GM19395 (cell line): ENCODE data around the gene NAP1L4.

ENCODE experiments used
- ATAC-seq: cut with Tn5 transposase; IDR thresholded peaks from one replicate; pipeline ENCODE4 v1.9.1; 2021; ENCODE audit warnings: mild to moderate bottlenecking, moderate library complexity; ENCODE audit not compliant: unreplicated experiment

The NAP1L4 gene

DNA sequence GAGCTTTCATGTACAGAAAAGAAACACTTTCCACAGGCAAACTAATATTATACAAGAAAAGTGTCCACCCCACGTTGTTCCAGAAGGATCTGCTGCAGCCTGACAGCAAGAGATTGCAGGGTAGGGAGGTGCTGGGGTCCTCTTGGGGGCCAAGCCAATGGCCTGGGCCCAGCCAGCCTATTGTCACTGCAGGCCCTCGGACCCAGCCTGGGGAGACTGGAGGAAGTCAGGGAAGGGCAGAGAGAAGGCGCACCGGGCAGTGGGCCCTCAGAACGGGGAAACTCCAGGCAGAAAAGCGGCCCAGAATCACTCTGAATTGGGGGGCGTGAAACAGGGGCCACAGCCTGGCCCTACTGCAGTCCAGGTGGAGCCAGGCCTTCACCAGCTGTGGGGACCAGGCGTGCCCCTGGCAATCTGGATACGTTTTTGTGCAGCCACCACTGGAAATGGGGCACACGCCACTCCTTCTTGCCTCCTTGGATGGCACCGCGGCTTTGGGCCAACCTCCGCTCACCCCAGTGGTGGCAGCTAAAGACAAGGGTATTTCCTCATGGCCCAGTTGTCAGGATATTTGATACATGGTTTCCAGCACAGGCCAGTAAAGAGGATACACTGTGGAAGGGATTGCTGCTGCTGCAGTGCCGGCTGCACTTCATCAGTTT, 3.9 kb upstream of the NAP1L4 start:
- no peak for ATAC-seq

DNA sequence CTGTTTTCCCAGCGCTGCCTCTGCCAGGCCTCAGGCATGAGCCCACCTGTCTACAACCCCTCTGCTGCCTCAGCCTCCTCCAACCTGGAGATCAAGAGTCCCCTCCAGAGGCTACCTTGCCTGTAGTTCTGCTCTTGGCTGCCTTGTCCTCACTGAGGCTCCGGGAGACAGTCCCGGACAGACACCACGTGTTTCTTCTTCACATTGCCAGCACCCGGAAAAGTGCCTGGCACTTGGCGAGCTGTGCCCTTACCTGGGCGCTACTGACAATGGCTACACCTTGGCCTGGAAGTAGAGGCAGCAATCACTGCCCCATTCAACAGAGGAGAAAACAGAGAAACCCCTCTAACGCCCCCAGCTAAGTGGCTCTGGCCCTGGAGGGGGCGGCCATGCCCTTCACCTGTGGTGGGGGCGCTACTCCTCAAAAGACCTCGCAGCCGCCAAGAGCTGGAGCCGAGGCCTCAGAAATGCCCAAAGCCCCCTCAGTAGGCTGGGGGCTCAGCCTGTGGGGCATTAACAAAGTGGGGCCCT, 3.0 kb upstream of the NAP1L4 start:
- ATAC-seq = no peak

DNA sequence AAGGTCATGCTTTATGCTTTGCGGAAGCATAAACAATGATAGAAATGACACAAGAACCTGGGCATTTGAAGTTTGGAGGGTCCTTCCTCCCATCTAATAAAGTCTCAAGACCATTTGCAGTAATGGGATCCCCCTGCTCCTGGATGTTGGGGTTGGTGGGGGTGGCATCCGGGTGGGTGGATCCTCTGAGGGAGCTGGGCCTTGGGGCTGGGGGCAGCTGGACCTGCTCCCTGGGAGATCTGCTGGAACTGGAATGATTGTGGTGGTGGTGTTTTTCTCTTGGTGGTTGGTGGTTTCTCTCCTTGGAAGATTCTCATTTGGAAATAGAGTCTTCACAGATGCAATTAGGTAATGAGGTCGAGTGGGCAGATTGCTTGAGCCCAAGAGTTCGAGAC, 2.2 kb upstream of the NAP1L4 start:
- ATAC-seq = no peak

DNA sequence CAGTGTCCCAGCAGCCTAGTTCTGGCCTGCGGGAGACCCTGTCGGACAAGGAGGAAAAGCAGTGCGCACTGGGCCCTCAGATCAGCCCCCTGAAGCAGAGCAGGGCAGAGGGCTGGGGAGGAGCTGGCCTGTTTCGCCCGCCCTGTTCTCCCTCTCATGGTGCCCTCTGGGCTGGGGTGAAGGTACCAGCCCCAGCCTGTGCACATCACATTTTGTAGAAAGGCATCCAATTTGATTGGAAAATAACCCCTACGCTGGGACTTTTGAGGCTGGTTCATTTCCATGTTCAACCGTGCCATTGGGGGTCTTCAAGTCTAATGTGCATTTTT, 832 bp upstream of the NAP1L4 start:
- peak; percentile 1 for ATAC-seq

DNA sequence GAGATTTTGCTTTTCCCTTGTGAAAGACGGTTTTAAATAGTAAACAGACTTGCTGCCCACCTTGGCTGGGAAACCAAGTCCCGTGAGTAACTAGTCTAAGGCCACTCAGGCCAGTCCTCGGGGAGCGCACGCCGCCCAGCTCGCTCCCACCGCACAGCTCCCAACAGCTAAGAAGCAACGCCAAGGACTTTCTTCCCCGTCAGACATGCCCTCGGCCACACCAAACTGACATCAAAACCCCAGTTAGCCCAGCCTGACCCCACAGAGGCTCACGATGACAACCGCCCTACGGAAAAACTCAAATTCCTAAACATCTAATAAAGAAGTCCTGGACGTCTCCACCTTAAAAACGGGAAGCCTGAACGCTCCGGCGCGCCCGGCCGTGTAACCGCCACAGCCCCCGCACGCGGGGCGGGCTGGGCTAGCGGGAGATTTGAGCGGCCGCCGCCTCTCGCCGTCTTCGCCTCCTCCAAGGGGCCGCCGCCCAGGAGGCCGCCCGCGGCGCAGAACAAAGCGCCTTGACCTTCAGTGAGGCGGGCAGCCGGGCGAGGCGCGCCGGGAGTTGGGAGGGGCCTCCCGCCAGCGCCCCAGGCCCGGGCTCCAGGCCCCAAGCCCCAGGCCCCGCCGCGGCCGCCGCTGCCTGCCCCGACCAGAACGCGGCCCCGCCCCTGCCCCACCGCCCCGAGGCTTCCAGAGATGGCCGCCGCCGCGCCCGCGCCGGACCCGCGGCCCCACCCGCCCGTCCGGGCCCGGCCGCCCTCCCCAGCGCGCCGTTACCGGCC, 486 bp downstream of the NAP1L4 start:
- ATAC-seq = peak; percentile 40

DNA sequence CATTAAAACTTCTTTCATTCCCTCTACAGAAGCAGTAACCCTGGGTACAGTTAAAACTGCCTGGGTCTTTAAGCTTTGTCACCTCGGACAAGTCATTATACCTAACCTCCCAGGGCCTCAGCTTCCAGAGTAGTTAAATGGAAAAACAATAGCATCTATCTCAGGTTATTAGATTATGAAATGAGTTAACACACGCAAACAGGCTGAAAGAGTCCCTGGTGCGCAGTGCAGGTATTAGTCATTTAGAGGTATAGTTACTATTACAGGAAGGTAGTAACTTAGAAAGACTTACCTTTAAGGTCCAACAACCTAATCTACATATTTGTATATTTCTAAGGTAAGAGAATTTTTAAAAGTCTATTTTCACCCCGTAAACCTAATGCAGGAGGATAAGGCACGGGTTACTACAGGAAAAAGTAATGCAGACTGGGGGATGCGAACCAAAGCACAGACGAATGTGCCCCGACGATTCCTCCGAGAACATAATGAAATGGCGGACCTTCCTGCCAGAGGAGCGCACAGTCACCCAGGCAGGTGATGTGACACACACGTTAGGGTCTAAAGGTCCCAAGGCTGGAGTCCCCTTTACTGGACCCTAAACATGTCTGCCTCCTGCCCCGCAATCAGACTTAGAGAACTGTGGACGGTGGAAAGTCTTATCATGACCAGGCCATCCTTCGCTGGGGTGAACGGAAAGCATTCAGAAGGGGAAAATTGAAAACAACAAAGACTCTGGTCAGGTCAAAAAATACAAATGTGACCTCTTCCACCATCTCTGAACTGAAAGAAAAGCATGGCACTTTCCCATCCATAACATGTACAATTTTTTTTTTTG, 1.3 kb downstream of the NAP1L4 start:
- ATAC-seq = no peak

DNA sequence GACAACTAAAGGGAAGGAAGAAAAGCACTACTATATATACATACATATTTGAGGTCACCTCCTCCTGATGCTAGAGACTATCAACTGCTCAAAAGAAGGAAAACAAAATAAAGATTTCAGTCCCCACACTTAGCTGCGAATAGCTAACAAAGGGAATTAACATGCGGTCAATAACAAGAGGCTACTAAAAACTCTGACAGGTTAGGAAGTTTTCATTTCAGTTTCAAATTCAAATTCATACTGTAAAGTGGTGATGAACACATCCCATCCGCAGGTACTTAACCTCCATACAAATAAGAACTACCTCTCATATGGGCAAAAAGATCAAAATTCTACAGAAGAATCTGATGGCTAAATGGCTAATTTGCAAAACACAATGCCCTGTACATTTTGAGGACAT, 2.6 kb downstream of the NAP1L4 start:
- ATAC-seq = no peak

DNA sequence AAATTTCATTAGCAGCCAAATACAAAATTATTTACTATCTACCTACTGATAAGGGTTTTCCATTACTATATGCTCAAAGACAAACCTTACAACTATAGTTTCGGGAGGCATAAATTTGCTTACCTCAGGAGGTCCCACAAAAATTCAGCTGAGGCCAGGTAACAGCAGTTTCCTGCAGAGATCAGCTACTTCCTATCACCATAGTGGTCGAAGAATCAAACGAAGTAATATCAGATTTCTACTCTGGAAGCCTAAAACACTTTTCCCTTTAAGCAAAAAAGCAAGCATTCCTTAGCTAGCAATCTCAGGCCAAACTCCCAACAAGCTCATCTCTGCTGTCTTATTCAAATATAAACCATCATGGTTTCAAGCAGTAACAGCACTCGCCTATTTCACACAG, 3.1 kb downstream of the NAP1L4 start:
- ATAC-seq = no peak

DNA sequence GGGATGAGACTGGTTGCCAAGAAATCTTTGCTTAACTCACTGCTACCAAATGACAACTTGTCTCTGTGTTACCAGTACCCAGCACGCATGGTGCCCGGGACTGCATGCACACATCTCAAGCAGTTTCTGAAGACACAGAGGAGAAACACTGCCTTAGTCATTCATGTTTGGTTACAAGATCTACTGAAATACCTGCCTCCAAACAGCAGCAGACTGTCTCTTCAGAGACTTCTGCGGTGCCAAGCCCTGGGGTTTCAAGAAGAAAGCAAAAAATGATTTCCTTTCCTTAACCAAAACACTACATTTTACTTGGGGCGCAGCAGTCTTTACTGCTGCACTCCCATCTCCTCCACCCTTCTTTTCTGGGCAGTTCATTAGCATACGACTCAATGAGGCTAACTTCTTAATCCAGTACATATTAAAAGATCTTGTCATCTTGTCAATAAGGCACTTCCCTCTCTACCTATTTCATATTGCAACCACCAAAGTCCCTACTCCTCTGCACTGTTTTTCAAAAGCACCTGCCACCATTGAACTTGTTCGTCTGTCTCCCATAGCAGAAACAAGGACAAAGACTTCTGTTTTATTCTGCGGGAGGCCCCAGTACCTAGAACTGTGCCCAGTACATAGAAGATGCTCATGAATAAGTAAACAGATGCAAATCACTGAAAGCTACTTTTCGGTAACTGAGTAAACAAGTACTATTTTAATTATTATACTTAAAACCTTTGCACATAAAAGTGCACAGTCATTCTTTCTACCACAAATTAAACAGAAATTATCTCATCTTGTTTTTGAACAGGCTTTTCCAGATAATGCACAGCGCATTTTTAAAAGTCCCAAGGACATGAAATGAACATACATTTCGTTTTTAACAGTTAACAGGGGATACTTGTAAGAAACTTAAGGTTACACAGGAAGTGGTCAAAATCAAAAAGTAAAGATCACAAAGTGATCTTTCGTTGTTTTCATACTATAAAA, 4.0 kb downstream of the NAP1L4 start:
- ATAC-seq = no peak

DNA sequence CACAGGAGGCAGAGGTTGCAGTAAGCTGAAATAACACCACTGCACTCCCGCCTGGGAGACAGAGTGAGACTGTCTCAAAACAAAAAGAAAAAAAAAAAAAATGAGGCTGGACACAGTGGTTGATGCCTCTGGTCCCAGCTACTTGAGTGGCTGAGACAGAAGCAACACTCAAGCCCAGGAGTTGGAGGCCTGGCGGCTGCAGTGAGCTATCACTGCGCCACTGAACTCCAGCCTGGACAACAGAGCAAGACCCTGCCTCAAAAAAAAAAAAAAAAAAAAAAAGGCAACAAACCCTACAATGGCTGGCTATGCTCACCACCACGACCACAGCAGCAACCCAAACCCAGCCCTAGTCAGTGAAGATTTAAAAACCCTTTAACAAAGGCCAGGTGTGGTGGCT, 8.2 kb downstream of the NAP1L4 start:
- ATAC-seq = no peak

DNA sequence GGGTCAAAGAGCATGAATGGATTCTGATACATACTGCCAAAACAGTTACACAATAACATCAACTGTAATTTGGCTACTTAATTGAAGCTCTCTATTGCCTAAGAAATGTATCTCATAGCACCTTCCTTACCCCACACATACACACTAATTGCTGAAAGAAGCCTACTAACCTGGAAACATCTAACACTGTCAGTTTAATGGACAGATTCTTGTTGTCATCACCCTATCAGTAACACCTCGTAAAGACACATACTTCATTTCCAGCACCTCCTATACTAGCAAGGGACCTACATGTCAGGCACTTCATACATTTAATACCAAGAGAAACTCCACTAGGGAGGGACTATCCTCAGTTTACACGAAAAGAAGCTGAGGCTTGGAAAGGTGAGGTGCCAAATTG, 9.9 kb downstream of the NAP1L4 start:
- no peak for ATAC-seq

DNA sequence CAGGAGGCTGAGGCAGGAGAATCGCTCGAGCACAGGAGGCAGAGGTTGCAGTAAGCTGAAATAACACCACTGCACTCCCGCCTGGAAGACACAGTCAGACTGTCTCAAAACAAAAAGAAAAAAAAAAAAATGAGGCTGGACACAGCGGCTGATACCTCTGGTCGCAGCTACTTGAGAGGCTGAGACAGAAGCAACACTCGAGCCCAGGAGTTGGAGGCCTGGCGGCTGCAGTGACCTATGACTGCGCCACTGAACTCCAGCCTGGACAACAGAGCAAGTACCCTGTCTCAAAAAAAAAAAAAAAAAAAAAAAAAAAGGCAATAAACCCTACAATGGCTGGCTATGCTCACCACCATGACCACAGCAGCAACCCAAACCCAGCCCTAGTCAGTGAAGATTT, 11.0 kb downstream of the NAP1L4 start:
- ATAC-seq = no peak

DNA sequence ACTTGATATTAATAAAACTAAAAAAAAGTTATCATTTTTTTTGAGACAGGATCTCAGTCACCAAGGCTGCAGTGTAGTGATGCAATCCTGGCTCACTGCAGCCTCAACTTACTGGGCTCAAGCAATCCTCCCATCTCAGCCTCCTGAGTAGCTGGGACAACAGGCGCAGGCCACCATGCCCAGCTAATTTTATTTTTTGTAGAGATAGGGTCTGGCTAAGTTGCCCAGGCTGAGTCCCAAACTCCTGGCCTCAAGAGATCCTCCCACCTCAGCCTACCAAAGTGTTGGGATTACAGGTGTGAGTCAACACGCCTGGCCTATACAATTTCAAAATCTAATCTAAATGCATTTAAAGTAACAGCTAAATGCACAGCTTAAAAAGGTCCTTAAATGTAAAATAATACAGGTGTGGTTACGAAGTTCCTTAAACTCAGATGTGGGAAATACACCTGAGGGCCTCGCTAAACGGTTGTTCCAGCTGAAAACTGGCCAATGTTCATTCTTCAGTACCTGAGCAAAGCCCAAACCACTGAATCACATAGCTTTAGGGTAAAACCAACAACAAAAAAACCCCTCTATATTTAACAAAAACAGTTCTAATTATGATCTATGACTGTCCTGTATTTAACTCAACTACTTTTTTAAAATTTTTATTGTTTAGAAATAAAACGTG, 11.8 kb downstream of the NAP1L4 start:
- ATAC-seq = no peak

DNA sequence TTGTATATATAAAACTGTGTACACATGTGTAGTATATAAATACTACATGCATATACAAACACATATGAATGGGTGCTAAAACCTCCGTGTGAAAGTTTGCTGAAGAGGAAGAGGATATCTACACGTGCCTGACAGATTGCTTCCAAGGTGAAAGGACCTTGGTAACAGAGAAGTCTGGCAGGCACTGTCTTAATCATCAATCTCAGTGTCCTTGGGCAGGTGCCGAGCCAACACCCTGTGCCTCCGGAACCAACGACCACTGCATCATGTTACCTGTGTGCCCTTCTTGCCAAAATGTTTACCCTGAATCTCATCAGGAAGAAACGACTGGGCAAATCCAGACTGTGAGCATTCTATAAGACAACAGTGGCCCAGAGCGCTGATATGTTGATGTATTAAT, 15.0 kb downstream of the NAP1L4 start:
- no peak for ATAC-seq

DNA sequence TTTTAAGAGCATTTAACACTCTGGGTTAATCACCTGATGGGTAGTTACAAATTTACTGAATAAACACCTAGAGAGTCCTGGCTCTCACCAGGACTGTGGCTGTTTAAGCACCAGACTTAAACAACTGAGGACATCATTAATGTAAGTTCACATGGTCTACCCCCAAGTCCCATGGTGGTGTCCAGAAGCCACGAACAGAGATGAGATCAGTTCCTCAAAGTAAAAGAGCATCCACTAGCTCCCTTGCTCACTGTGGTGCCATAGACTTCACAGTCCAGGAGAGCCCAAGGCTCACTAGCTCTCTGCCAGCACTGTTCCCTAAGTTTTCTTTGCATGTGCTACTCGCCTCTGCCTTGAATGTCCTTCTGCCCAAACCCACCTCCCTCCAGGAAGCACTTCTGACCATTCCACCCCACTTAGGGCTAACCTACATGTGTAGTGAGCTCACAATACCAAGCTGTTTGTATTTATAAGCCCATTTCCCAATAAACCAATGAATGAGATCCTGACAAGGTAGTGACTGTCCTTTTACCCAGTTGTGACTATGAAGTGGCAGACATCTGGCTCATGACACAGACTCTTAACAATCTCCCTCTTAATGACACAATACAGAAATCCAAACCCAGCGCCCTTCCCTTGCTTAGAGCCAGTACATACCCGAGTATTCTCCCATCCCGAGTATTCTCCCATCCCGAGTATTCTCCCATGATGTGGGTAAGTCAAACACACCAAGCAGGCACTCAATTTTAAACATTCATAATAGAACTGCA, 15.7 kb downstream of the NAP1L4 start:
- no peak for ATAC-seq

DNA sequence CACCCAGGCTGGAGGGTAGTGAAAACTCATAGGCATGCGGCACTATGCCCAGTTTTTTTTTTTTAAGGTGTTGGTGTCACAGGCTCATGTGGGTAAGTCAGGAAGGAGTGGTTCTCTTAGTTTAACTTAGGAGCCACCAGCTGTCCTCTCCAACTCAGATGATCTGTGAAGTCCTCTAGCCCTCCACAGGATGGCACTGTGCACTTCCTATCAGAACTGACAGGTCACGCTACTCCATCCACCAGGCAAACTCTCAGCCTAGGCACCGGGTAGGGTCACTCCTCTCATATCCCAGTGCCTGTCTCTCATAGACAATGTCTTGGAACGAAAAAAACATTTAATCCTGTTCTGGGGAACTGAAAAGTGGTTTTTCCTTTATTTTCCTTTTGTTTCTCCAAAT, 16.5 kb downstream of the NAP1L4 start:
- ATAC-seq = no peak

DNA sequence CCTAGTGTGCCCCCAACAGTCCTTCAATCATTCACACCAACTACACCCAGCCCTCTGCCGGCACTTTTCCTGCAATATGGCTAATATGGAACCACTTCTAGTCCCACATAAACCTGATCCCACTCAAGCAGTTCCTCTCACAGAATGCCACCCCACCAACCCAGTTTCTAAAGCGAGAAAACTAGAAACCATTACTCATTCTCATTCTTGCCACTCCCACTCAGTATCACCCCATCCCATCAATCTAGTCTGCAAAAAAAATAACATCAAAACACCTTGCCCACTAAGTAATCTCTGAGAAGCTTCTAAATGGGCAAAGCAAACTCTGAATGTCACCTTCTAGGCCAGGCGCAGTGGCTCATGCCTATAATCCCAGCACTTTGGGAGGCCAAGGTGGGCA, 17.9 kb downstream of the NAP1L4 start:
- ATAC-seq = no peak

DNA sequence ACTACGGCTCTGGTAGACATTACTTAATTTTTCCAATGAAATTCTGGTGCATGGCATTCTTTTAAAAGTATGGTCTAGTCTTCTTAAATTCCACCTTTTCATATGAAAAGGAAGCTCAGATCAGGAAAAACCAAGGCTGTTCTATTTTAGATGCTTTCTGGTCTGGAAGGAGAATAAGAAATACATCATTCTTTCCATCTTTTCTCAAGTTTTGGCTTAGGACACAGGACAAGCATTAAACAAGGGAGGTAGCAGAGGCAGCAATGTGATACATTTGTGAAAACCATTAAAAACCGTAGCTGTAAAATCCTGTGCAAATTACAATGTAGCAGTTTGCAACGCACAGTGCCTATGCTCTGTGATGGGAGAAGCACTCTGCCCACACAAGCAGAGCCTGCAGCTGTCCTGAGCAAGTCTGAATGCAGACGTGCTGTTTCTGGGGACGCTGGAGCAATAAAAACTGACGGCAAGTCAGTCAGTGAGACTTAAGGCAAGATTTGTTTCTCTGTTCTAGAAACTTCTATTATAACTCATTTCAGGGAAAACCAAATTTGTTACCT, 23.7 kb downstream of the NAP1L4 start:
- no peak for ATAC-seq

DNA sequence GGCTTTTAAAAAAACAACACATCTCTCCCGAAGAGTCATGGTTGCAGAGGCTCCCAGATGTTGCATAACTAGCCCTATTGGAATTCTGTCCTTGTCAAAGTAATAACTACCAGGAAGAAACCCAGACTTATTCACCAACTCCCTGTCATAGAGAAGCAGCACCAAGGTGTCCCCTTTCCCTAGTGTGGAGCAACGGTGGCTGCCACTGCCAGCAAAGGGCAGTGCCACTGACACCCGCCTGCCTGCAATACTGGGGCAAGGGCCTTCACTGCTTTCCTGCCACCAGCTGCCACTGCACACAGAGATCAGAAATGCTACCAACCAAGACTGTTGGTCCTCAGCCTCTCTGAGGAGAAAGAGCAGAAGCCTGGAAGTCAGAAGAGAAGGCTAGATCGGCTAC, 27.3 kb downstream of the NAP1L4 start:
- no peak for ATAC-seq
